Measurements from ENCODE around the gene SPRYD7.

Gene SPRYD7, protein sequence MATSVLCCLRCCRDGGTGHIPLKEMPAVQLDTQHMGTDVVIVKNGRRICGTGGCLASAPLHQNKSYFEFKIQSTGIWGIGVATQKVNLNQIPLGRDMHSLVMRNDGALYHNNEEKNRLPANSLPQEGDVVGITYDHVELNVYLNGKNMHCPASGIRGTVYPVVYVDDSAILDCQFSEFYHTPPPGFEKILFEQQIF

DNA sequence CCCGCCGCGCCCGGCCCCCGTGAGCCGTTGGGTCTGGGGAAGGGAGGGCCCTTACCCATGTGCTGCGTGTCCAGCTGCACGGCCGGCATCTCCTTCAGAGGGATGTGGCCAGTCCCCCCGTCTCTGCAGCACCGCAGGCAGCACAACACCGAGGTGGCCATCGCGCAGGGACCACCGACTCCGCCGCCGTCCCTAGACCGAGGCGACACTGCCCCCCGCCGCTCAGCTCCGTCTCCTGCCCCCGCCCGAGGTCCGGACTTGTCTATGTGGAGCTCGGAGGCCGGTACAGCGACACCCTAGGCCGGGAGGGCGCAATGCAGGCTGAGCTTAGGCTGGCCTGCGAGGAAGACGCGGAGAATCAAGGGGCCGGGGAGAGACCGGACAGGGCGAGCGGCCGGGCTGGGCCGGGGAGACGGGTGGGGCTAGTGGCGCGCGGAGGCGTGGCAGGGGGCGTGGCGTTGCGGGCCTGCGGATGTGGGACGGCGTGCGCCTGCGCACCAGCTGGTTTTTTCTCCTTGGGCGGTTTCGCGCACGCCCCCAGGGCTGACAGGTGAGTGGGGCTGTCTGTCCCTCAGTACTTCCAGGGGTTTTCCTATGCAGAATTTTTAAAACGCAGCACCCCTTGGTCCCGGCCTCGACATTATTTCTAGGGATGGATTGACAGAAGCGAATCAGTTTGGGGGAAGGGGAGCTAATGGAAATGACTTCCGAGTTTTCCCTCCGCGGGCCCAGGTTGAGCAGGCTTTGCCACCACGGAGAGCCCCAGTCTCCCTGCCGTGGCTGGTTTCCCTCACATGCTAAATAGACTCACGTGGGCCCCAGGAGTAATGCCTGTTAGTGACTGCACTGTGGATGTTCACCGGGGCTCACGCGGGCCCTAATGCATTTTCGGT, at the start of gene SPRYD7:
Gene SPRYD7, minus strand, starts transcription at position 266 of the 893 bp plus-strand sequence. Its CDS starts 105 bp downstream, at position 161.
- Histone ChIP-seq H3K4me3 (ENCODE audit: low read length) (peak within 1 kb of the TSS; percentile 90), H3K9me3 (ENCODE audit: control insufficient read depth, low read length) (no peaks in the 10 kb centered on the region), H3K36me3 (ENCODE audit: control insufficient read depth, insufficient read depth, low read length) (no peaks in the 10 kb centered on the region), H3K27me3 (ENCODE audit: control insufficient read depth, insufficient read depth, low read length) (no peaks in the 10 kb centered on the region), H3K9ac (ENCODE audit: low read length) (peak within 1 kb of the TSS; percentile 89), H3K4me1 (ENCODE audit: control insufficient read depth, insufficient read depth, low read length) (peaks cover 11% of the 10 kb centered on the region)

DNA sequence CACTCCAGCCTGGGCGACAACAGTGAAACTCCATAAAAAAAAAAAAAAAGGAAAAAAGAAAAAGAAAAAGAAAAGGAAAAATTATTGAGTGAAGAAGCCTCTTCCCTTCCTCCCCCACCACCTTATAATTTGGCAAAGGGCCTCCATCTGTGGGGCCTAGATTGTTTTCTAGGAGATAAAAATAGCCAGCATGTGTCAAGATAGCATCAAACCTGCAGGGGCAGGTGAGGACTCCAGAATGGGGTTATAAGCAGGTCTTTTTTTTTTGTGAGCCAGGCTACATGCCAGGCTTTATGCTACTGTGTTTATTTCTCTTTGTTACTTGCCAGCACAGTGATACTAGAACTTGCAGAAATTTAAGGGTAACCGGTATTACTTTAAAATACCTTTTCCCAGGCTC, 49.0 kb upstream of the SPRYD7 start:
- no peaks in the 10 kb centered on the region for H3K27me3 ChIP-seq (ENCODE audit: control insufficient read depth, insufficient read depth, low read length)
- H3K9me3 ChIP-seq (ENCODE audit: control insufficient read depth, low read length), result no peaks in the 10 kb centered on the region
- H3K4me3 ChIP-seq (ENCODE audit: low read length), result no peak overlapping the region
- no peaks in the 10 kb centered on the region for H3K4me1 ChIP-seq (ENCODE audit: control insufficient read depth, insufficient read depth, low read length)
- H3K36me3 ChIP-seq (ENCODE audit: control insufficient read depth, insufficient read depth, low read length), result no peaks in the 10 kb centered on the region
- H3K9ac ChIP-seq (ENCODE audit: low read length), result no peak overlapping the region

DNA sequence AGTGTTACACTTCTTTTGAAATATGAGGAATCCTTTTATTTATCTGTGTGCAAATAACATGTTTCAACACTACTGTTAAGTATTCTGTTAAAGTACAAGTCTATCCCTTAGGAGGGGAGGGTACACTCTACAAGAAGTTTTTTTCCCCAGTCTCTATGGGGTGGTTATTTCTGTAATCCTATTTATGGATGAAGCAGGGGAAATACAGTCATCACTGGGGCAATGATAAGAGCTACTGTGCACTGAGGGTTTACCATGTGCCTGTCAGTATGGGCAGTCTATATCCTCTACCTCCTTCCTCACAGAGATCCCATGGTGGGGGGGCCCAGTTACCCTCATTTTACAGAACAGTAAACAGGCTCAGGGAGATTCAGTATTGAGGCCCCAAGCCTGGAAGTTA, 44.1 kb upstream of the SPRYD7 start:
- H3K9ac ChIP-seq (ENCODE audit: low read length), result no peak overlapping the region
- H3K27me3 ChIP-seq (ENCODE audit: control insufficient read depth, insufficient read depth, low read length), result no peaks in the 10 kb centered on the region
- no peaks in the 10 kb centered on the region for H3K36me3 ChIP-seq (ENCODE audit: control insufficient read depth, insufficient read depth, low read length)
- no peak overlapping the region for H3K4me3 ChIP-seq (ENCODE audit: low read length)
- no peaks in the 10 kb centered on the region for H3K9me3 ChIP-seq (ENCODE audit: control insufficient read depth, low read length)
- no peaks in the 10 kb centered on the region for H3K4me1 ChIP-seq (ENCODE audit: control insufficient read depth, insufficient read depth, low read length)

DNA sequence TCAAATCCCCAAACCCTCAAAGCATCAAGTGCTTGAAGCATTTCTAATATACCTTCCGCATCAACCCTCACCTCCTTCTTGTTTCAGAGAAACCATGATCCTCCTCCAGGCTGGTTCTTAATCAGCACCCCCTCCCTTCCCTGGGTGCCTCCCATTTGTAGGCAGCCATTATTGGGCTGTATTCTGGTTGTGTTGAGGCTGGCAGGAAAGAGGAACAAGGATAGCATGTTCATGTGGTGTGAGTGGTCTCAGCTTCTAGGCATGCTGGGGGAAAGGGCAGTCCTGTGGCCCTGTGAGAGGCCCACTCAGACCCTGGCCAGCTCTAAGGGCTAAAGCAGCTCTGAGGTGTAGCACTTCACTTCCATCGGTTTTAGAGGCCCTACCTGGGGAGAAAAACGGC, 41.9 kb upstream of the SPRYD7 start:
- no peaks in the 10 kb centered on the region for H3K4me1 ChIP-seq (ENCODE audit: control insufficient read depth, insufficient read depth, low read length)
- no peaks in the 10 kb centered on the region for H3K36me3 ChIP-seq (ENCODE audit: control insufficient read depth, insufficient read depth, low read length)
- no peak overlapping the region for H3K9ac ChIP-seq (ENCODE audit: low read length)
- H3K4me3 ChIP-seq (ENCODE audit: low read length), result no peak overlapping the region
- no peaks in the 10 kb centered on the region for H3K27me3 ChIP-seq (ENCODE audit: control insufficient read depth, insufficient read depth, low read length)
- H3K9me3 ChIP-seq (ENCODE audit: control insufficient read depth, low read length), result no peaks in the 10 kb centered on the region

DNA sequence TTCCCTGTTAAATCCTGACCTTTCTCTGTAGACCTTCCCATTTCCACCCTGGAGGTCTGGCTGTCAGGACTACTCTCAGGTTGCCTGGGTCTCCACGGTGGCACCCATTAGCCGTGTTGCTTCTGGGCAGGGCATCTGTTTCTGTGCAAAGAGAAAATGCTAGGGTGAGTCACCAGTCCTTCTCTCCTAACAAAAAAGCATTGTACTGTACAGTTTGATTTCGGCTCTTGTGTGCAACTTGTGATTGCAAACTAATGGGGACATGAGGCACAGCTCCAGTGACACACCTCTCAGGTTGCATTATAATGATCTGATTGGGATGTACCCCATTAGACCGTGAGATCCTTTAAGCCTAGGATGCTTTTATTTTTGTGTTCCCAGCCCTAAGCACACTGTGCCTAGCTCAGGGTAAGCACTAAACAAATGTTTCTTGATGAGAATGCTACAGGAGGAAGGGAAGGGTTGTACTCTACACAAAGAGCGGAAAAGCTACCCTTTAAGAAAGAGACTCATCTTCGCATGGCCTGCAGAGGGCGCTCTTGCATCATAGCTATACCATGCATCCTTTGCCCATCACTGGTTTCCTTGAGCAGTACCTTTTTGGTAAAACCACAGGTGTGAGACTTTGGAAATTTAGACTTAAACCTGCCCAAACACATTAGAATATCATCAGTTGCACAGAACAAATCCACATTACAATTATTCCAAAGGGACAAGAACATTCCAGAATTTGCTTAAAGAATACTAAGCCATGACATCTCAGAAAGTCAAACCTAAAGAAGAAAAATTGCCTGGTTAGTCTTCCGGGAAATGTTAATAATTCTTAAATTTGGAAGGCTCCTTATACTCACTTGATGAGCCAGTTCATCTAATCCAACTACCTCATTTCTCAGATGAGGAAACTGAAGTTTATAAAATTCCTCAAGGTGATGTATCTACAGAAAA, 40.4 kb upstream of the SPRYD7 start:
- peak overlapping the region; percentile 45 for H3K9ac ChIP-seq (ENCODE audit: low read length)
- no peaks in the 10 kb centered on the region for H3K9me3 ChIP-seq (ENCODE audit: control insufficient read depth, low read length)

DNA sequence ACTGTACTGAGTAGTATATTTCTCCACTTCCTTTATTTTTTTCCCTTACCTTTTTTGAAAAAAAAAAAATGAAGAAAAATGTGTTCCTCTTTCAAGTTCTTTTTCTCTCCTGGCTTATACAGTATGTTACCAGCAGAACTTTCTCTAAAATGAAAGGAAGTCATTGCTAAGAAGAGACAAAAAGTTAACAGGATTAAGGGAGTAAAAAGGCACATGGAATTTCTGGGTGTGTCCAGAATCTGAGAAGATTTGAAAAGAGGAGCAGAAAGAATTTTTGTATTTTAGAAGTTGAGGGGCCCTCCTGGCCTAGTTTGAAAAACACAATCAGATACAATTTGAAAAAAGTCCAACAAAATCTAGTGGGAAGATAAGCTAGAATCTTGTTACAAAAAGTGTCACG, 39.7 kb upstream of the SPRYD7 start:
- no peaks in the 10 kb centered on the region for H3K9me3 ChIP-seq (ENCODE audit: control insufficient read depth, low read length)
- no peak overlapping the region for H3K4me3 ChIP-seq (ENCODE audit: low read length)
- H3K4me1 ChIP-seq (ENCODE audit: control insufficient read depth, insufficient read depth, low read length), result peaks cover 6% of the 10 kb centered on the region
- peak overlapping the region; percentile 45 for H3K9ac ChIP-seq (ENCODE audit: low read length)
- H3K27me3 ChIP-seq (ENCODE audit: control insufficient read depth, insufficient read depth, low read length), result no peaks in the 10 kb centered on the region
- no peaks in the 10 kb centered on the region for H3K36me3 ChIP-seq (ENCODE audit: control insufficient read depth, insufficient read depth, low read length)

More for the DNA sequence above, 40.4 kb upstream of the SPRYD7 start:
- Histone ChIP-seq H3K36me3 (ENCODE audit: control insufficient read depth, insufficient read depth, low read length) (no peaks in the 10 kb centered on the region), H3K27me3 (ENCODE audit: control insufficient read depth, insufficient read depth, low read length) (no peaks in the 10 kb centered on the region), H3K4me1 (ENCODE audit: control insufficient read depth, insufficient read depth, low read length) (peaks cover 6% of the 10 kb centered on the region), H3K4me3 (ENCODE audit: low read length) (peak overlapping the region; percentile 16)

DNA sequence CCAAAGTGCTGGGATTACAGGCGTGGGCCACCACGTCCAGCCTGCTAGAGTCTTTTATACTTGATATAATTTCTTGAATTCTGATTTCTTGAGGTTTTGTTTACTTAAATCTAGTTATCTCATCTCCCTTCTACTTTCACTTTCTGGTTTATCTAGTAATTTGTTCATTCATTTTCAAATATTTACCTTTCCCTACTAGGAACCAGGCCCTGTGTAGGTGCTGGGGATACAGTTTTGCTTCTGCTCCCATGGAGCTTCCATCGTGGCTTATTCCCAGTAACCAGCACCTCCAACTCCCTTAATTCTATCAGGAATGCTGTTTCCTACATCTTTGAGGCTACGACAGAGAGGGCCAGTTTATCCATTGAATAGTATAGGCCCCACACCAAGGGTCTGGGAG, 36.6 kb upstream of the SPRYD7 start:
- no peaks in the 10 kb centered on the region for H3K36me3 ChIP-seq (ENCODE audit: control insufficient read depth, insufficient read depth, low read length)
- H3K4me1 ChIP-seq (ENCODE audit: control insufficient read depth, insufficient read depth, low read length), result peaks cover 6% of the 10 kb centered on the region
- H3K9me3 ChIP-seq (ENCODE audit: control insufficient read depth, low read length), result no peaks in the 10 kb centered on the region
- H3K4me3 ChIP-seq (ENCODE audit: low read length), result no peak overlapping the region
- H3K27me3 ChIP-seq (ENCODE audit: control insufficient read depth, insufficient read depth, low read length), result no peaks in the 10 kb centered on the region
- peak overlapping the region; percentile 49 for H3K9ac ChIP-seq (ENCODE audit: low read length)

DNA sequence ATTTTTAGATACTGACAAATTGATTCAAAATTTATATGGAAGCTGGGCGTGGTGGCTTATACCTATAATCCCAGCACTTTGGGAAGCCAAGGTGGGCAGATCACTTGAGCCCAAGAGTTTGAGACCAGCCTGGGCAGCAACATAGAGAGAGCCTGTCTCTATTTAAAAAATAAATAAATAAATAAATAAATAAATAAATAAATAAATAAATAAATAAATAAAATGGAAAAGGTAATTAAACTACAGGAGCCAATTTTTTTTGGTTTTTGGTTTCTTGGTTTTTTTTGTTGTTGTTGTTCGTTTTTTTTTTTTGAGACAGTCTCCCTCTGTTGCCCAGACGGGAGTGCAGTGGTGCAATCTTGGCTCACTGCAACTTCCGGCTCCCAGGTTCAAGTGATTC, 31.3 kb upstream of the SPRYD7 start:
- H3K4me1 ChIP-seq (ENCODE audit: control insufficient read depth, insufficient read depth, low read length), result peaks cover 5% of the 10 kb centered on the region
- H3K9me3 ChIP-seq (ENCODE audit: control insufficient read depth, low read length), result no peaks in the 10 kb centered on the region
- H3K4me3 ChIP-seq (ENCODE audit: low read length), result no peak overlapping the region
- no peaks in the 10 kb centered on the region for H3K36me3 ChIP-seq (ENCODE audit: control insufficient read depth, insufficient read depth, low read length)
- H3K27me3 ChIP-seq (ENCODE audit: control insufficient read depth, insufficient read depth, low read length), result no peaks in the 10 kb centered on the region
- H3K9ac ChIP-seq (ENCODE audit: low read length), result no peak overlapping the region

DNA sequence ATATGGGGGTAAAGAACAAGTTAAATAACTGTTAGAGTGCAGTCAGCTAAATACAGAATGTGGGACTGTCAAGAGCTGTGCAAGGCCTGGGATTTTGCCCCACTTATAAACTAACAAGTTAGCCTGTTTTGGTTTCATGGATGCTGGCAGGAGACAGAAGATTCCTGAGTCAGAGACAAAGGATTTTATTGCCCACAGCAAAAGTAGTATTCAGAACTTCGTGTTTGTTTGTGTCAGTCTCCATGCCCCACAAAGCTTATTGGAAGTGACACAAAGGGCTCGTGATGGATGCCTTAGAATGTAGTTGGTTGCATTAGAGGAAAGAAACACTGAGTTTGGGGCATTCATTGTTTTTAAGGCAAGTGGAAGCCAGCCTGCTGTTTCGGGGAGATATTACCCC, 22.2 kb upstream of the SPRYD7 start:
- Histone ChIP-seq H3K9ac (ENCODE audit: low read length) (no peak overlapping the region), H3K27me3 (ENCODE audit: control insufficient read depth, insufficient read depth, low read length) (no peaks in the 10 kb centered on the region), H3K36me3 (ENCODE audit: control insufficient read depth, insufficient read depth, low read length) (no peaks in the 10 kb centered on the region), H3K4me3 (ENCODE audit: low read length) (no peak overlapping the region), H3K9me3 (ENCODE audit: control insufficient read depth, low read length) (no peaks in the 10 kb centered on the region), H3K4me1 (ENCODE audit: control insufficient read depth, insufficient read depth, low read length) (peaks cover 20% of the 10 kb centered on the region)

DNA sequence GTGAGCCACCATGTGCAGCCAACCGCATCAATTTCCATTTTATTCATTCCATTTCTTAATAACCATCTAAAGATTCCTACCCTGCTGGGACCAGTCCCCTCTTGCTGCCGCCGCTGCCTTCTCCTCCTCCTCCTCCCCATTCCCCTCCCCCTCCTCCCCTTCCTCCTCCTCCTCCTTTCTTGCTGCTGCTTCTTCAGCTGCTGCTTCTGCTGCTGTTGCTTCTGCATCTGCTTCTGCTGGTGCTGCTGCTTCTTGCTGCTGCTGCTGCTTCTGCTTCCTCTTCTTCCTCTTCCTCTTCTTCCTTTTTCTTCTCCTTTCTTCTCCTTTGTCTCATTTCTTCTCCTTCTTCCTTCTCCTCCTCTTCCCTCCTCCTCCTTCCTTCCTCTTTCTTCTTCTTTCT, 20.0 kb upstream of the SPRYD7 start:
- Histone ChIP-seq H3K4me1 (ENCODE audit: control insufficient read depth, insufficient read depth, low read length) (peaks cover 26% of the 10 kb centered on the region), H3K27me3 (ENCODE audit: control insufficient read depth, insufficient read depth, low read length) (no peaks in the 10 kb centered on the region), H3K9ac (ENCODE audit: low read length) (no peak overlapping the region), H3K9me3 (ENCODE audit: control insufficient read depth, low read length) (no peaks in the 10 kb centered on the region), H3K36me3 (ENCODE audit: control insufficient read depth, insufficient read depth, low read length) (no peaks in the 10 kb centered on the region), H3K4me3 (ENCODE audit: low read length) (no peak overlapping the region)

DNA sequence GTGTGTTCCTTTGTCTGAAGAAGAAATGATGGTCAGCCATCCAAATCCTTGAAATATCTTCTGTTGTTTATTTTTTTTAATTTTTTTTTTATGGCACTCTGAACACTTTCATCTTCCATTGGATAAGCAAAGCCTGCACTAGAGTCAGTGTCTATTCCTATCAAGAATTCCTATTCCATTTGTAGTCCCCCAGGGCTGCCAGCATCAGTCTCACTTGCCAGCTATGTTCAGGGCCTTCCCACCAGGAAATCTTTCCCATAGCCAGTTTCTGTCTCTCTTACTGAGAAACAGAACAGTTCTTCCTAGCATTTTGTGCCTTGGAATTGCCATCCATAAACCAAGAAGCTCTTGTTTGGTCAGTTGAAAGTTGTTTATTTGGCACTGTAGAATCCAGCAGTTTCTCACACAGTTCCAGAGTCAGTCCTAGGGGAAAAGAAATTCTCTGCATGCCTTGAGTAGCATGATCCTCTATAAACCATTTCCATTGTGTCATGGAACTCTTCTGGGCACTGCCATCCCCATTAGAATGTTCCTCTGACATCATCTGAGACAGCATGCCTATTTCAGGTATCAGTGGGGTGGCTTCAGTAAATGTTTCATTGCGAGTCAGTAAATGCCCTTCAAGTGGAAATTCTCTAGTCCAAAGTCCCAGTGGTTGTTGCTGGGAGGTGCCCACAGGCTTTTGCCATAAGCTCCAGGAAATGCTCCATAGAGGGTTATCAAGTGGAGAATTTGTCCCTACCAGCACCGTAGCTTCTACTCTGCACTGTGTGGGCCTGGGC, 18.7 kb upstream of the SPRYD7 start:
- Histone ChIP-seq H3K9me3 (ENCODE audit: control insufficient read depth, low read length) (no peaks in the 10 kb centered on the region), H3K4me1 (ENCODE audit: control insufficient read depth, insufficient read depth, low read length) (peaks cover 26% of the 10 kb centered on the region), H3K9ac (ENCODE audit: low read length) (no peak overlapping the region), H3K27me3 (ENCODE audit: control insufficient read depth, insufficient read depth, low read length) (no peaks in the 10 kb centered on the region), H3K36me3 (ENCODE audit: control insufficient read depth, insufficient read depth, low read length) (no peaks in the 10 kb centered on the region), H3K4me3 (ENCODE audit: low read length) (no peak overlapping the region)
